PC-3 (cell line): ENCODE results near the gene SUSD2.
"Not testable (repeated sequence)": the region's sequence is repeated elsewhere in the genome, so short reads cannot be mapped to it uniquely, and the experiment has no call there.

Experiments
- CTCF ChIP-seq: fragments of 300-600 bp; sonication (generic); conservative IDR thresholded peaks from 2 replicates; pipeline ENCODE4 v1.5.1; 2017; ENCODE audit warnings: antibody characterized with exemption, low read depth, mild to moderate bottlenecking, low read length
- EZH2 ChIP-seq: fragments of 300-600 bp; sonication (generic); IDR thresholded peaks from one replicate; pipeline ENCODE4 v1.6.1; 2017; ENCODE audit warnings: antibody characterized with exemption, mild to moderate bottlenecking, low read length; ENCODE audit not compliant: unreplicated experiment

- not testable (repeated sequence) for TF ChIP-seq EZH2, CTCF
These were observed 29.1 kb downstream of the SUSD2 start for GRCh38 chr22:24210409-24210808.
